Erythroblast (primary cell): Measurements from ENCODE around the gene ODF2L.

Experiments used
- GATA1 ChIP-seq: IDR thresholded peaks from 2 replicates; pipeline ENCODE4 v1.6.1; 2011; ENCODE audit warnings: low read depth, mild to moderate bottlenecking, control low read depth, low read length, moderate library complexity
- POLR2A ChIP-seq: IDR thresholded peaks from 2 replicates; pipeline ENCODE4 v1.6.1; 2011; ENCODE audit warnings: mild to moderate bottlenecking, low read length

DNA sequence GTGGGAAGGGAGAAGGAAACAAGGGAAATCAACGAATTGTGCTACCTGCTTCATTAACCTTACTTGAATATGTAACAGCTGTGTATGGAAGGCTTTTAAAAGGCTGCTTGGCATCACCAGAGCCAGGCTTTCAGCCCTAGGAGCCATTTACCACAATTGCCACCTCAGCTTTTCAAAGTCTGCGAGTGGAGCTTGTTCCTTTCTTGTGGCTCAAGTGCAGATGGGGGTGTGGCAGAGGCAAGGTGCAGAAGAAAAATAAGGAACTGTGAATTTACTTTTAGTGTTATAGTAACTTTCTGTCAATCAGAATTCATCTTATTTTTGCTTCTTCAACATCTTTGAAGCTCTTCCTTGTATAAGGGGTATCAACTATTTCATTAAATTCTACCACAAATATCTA, 45.5 kb upstream of the ODF2L start:
- TF ChIP-seq POLR2A (no peak), GATA1 (no peak)
